Breast epithelium (tissue), 3 donors: ENCODE measurements around the gene SBDS.

Source experiments
- CTCF ChIP-seq, 3 donors: fragments of 450-650 bp; IDR thresholded peaks; one replicate each; pipeline ENCODE4 v1.5.1; 2016 to 2017; ENCODE audit warnings: antibody characterized with exemption in 3 of 3, mild to moderate bottlenecking in 3 of 3, moderate library complexity in 3 of 3
- POLR2A ChIP-seq: fragments of 450-650 bp; IDR thresholded peaks from one replicate; pipeline ENCODE4 v1.6.1; 2016; ENCODE audit warnings: antibody characterized with exemption, mild to moderate bottlenecking, moderate library complexity
- POLR2AphosphoS5 ChIP-seq, 3 donors: sonication (generic); formaldehyde crosslinking; IDR thresholded peaks; one replicate each; pipeline ENCODE4 v1.6.1; 2017; ENCODE audit warnings: antibody characterized with exemption in 3 of 3

GRCh38 chr7:66950311-66950710, 45.1 kb downstream of the SBDS start:
- TF ChIP-seq CTCF (IDR thresholded peaks at IDR 0.05): no peak
- TF ChIP-seq POLR2AphosphoS5 (IDR thresholded peaks at IDR 0.05): no peak
- no peak for TF ChIP-seq POLR2A
